ENCODE results near the gene CFDP1.

CFDP1 gene

GRCh38 chr16:75394941-75395340 lies 38.4 kb downstream of the CFDP1 start:
- no peak overlapping the region for H3K4me3 ChIP-seq (replicated peaks; ENCODE audit: insufficient read depth, low read length)
- no peak overlapping the region for H3K27ac ChIP-seq (replicated peaks)
- no peak for TF ChIP-seq CTCF (IDR thresholded peaks at IDR 0.05; ENCODE audit: insufficient read depth, low read length)
- TF ChIP-seq REST (IDR thresholded peaks at IDR 0.05; ENCODE audit: insufficient replicate concordance, low read depth), result no peak
- TF ChIP-seq GABPA (IDR thresholded peaks at IDR 0.05; ENCODE audit: low read depth), result no peak
- no peak for DNase-seq (ENCODE audit: low read depth in 1 of 2, low spot score in 1 of 2)
- H3K27me3 ChIP-seq (ENCODE audit: insufficient read depth, poor library complexity, severe bottlenecking), result no peaks in the 10 kb centered on the region

DNA sequence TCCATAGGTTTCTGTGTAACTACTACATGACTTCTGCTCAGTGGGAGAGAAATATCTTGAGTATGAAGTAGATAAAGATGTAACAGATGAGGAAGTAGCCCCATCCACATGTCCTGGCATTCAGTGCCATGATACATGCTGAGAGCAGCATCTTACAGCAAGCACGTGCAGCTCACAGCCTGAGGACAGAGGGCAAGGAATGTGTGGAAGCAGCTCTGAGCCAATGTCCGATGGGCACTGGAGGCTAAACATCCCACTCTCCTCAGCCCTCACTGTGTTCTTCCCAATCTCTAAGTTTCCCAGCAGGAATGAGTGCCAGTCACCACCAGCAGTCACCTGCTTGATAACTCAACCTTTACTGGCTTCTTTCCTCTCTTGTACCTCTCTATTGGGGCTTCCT lies 40.4 kb downstream of the CFDP1 start:
- H3K27me3 ChIP-seq (ENCODE audit: insufficient read depth, poor library complexity, severe bottlenecking), result no peaks in the 10 kb centered on the region
- no peak overlapping the region for H3K27ac ChIP-seq (replicated peaks)
- no peak overlapping the region for H3K4me3 ChIP-seq (replicated peaks; ENCODE audit: insufficient read depth, low read length)
- no peak for TF ChIP-seq POLR2AphosphoS5 (IDR thresholded peaks at IDR 0.05; ENCODE audit: low read depth)
- no peak for TF ChIP-seq SPI1 (IDR thresholded peaks at IDR 0.05; ENCODE audit: borderline replicate concordance, low read depth)
- no peak for TF ChIP-seq REST (IDR thresholded peaks at IDR 0.05; ENCODE audit: insufficient replicate concordance, low read depth)
- TF ChIP-seq CTCF (IDR thresholded peaks at IDR 0.05; ENCODE audit: insufficient read depth, low read length), result no peak
- TF ChIP-seq GABPA (IDR thresholded peaks at IDR 0.05; ENCODE audit: low read depth), result no peak
- DNase-seq (ENCODE audit: low read depth in 1 of 2, low spot score in 1 of 2), result no peak

DNA sequence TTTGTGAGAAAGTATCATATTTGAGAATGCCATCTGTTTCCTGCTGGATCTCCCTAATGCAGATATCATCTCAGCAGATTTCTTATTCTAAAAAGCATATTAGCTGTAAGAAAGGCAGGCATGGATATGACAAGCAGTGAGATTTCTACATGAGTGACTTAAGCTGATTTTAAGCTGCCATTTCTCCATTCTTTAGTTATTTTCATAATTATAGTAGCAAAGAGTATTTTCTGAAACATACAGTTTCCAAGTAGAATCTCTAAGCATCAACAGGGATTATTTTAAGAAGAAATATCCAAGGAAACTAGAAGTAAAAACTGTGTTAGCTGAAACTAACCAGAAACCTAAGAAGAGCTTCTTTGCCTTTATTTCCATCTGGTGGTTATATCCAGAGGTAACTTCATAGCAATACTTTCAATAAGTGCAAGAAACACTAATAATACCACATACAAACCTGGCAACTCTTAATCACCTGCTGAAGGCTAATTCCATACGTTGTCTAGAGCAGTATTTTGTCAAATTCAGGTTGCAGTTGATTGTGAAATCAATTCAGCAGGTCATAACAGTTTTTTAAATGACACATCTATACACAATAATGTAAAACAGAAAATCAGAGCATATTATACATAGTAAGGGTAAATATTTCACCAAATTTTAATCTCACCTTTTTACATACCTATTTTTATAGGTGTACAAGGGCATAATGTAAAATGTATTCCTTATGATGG lies 42.2 kb downstream of the CFDP1 start:
- DNase-seq (ENCODE audit: low read depth in 1 of 2, low spot score in 1 of 2), result no peak
- no peaks in the 10 kb centered on the region for H3K27me3 ChIP-seq (ENCODE audit: insufficient read depth, poor library complexity, severe bottlenecking)
- no peak overlapping the region for H3K27ac ChIP-seq (replicated peaks)
- TF ChIP-seq SPI1 (IDR thresholded peaks at IDR 0.05; ENCODE audit: borderline replicate concordance, low read depth) (no peak), CTCF (IDR thresholded peaks at IDR 0.05; ENCODE audit: insufficient read depth, low read length) (no peak), POLR2AphosphoS5 (IDR thresholded peaks at IDR 0.05; ENCODE audit: low read depth) (no peak), GABPA (IDR thresholded peaks at IDR 0.05; ENCODE audit: low read depth) (no peak), REST (IDR thresholded peaks at IDR 0.05; ENCODE audit: insufficient replicate concordance, low read depth) (no peak)
- no peak overlapping the region for H3K4me3 ChIP-seq (replicated peaks; ENCODE audit: insufficient read depth, low read length)
